KMS-11 (cell line): Measurements from ENCODE around the gene MIA3.
"Not testable (repeated sequence)": the region's sequence is repeated elsewhere in the genome, so short reads cannot be mapped to it uniquely, and the experiment has no call there.

ENCODE experiments used
- H2AFZ ChIP-seq: fragments of 200-600 bp; sonication (generic); 2 replicates; pipeline ENCODE4 v1.6.1; 2016; ENCODE audit warnings: antibody characterized with exemption, mixed run types, low read depth
- H3K27ac ChIP-seq: fragments of 200-600 bp; sonication (generic); 2 replicates; pipeline ENCODE4 v1.6.1; 2016; ENCODE audit warnings: mild to moderate bottlenecking, mixed run types
- H3K27me3 ChIP-seq: fragments of 200-600 bp; sonication (generic); 2 replicates; pipeline ENCODE4 v1.6.1; 2017; ENCODE audit warnings: mild to moderate bottlenecking, low read depth, mixed run types, moderate library complexity; ENCODE audit not compliant: insufficient read depth
- H3K36me3 ChIP-seq: fragments of 200-600 bp; sonication (generic); 2 replicates; pipeline ENCODE4 v1.6.1; 2017; ENCODE audit warnings: mild to moderate bottlenecking, mixed run types; ENCODE audit not compliant: insufficient read depth
- H3K4me1 ChIP-seq: fragments of 200-600 bp; sonication (generic); 2 replicates; pipeline ENCODE4 v1.6.1; 2016; ENCODE audit warnings: mild to moderate bottlenecking, low read depth, mixed run types; ENCODE audit not compliant: poor library complexity, severe bottlenecking
- H3K4me2 ChIP-seq: fragments of 200-600 bp; sonication (generic); 2 replicates; pipeline ENCODE4 v1.7.0; 2016; ENCODE audit warnings: mild to moderate bottlenecking, mixed run types
- H3K4me3 ChIP-seq: fragments of 200-600 bp; sonication (generic); IDR thresholded peaks from 2 replicates; pipeline ENCODE4 v1.6.1; 2017; ENCODE audit warnings: low read depth, low read length, mixed read lengths; ENCODE audit not compliant: insufficient read depth
- H3K79me2 ChIP-seq: fragments of 200-600 bp; sonication (generic); 2 replicates; pipeline ENCODE4 v1.6.1; 2016; ENCODE audit warnings: low read depth, mixed run types; ENCODE audit not compliant: insufficient read depth
- H3K9ac ChIP-seq: fragments of 200-600 bp; sonication (generic); 2 replicates; pipeline ENCODE4 v1.6.1; 2016; ENCODE audit warnings: mild to moderate bottlenecking, mixed run types
- H4K20me1 ChIP-seq: fragments of 200-600 bp; sonication (generic); 2 replicates; pipeline ENCODE4 v1.6.1; 2016; ENCODE audit warnings: mild to moderate bottlenecking, mixed run types; ENCODE audit not compliant: insufficient read depth
- TF ChIP-seq, protein P1 (sequence below): fragments of 200-600 bp; sonication (generic); conservative IDR thresholded peaks from 2 replicates; pipeline ENCODE4 v1.6.1; 2017; ENCODE audit warnings: low read depth, mild to moderate bottlenecking, antibody characterized with exemption, low read length, moderate library complexity, mixed read lengths

Gene MIA3

DNA sequence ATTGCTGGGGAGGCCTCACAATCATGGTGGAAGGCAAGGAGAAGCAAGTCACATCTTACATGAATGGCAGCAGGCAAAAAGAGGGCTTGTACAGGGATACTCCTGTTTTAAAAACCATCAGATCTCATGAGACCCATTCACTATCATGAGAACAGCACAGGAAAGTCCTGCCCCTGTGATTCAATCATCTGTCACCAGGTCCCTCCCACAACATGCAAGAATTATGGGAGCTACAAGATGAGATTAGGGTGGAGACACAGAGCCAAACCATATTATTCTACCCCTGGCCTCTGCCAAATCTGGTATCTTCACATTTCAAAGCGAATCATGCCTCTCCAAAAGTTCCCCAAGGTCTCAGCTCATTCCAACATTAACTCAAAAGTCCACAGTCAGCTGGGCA lies 11.1 kb upstream of the MIA3 start:
- no peak overlapping the region for H2AFZ ChIP-seq

DNA sequence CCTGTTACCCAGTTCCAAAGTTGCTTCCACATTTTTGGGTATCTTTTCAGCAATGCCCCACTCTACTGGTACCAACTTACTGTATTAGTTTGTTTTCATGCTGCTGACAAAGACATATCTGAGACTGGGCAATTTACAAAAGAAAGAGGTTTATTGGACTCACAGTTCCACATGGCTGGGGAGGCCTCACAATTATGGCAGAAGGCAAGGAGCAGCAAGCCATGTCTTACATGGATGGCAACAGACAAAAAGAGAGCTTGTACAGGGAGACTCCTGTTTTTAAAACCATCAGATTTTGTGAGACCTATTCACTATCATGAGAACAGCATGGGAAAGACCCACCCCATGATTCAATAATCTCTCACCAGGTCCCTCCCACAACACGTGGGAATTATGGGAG lies 8.8 kb upstream of the MIA3 start:
- H3K27me3 ChIP-seq, H3K9ac ChIP-seq, H3K36me3 ChIP-seq, H3K79me2 ChIP-seq, H3K4me1 ChIP-seq, H3K4me3 ChIP-seq, H3K4me2 ChIP-seq, H2AFZ ChIP-seq, H3K27ac ChIP-seq, H4K20me1 ChIP-seq: not testable (repeated sequence)

More for the DNA sequence above, 11.1 kb upstream of the MIA3 start:
- no peaks in the 10 kb centered on the region for H3K27me3 ChIP-seq
- no peaks in the 10 kb centered on the region for H3K4me1 ChIP-seq
- no peaks in the 10 kb centered on the region for H3K36me3 ChIP-seq
- no peak overlapping the region for H3K9ac ChIP-seq
- no peaks in the 10 kb centered on the region for H3K79me2 ChIP-seq
- TF ChIP-seq, protein P1, sequence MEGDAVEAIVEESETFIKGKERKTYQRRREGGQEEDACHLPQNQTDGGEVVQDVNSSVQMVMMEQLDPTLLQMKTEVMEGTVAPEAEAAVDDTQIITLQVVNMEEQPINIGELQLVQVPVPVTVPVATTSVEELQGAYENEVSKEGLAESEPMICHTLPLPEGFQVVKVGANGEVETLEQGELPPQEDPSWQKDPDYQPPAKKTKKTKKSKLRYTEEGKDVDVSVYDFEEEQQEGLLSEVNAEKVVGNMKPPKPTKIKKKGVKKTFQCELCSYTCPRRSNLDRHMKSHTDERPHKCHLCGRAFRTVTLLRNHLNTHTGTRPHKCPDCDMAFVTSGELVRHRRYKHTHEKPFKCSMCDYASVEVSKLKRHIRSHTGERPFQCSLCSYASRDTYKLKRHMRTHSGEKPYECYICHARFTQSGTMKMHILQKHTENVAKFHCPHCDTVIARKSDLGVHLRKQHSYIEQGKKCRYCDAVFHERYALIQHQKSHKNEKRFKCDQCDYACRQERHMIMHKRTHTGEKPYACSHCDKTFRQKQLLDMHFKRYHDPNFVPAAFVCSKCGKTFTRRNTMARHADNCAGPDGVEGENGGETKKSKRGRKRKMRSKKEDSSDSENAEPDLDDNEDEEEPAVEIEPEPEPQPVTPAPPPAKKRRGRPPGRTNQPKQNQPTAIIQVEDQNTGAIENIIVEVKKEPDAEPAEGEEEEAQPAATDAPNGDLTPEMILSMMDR = no peak
- H4K20me1 ChIP-seq = no peaks in the 10 kb centered on the region
- H3K4me3 ChIP-seq = no peak overlapping the region
- no peak overlapping the region for H3K4me2 ChIP-seq
- no peak overlapping the region for H3K27ac ChIP-seq

DNA sequence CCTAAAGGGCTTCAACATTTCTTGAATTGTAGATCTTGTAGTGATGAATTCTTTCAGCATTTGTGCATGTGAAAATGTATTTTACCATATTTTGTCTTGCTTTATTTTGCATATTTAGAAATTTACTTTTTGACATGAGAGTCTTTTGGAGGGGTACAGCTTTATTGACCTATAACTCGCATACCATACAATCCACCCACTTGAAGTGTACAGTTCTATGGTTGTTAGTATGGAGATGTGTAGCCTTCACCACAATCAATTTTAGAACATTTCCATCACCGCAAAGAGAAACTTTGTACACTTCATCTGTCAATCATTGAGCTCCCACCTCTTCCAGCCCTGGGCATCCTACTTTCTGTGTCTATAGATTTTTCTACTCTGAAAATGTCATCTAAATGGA lies 7.2 kb upstream of the MIA3 start:
- Histone ChIP-seq H3K4me2 (no peak overlapping the region), H3K79me2 (no peaks in the 10 kb centered on the region), H3K4me3 (no peak overlapping the region), H4K20me1 (no peaks in the 10 kb centered on the region), H3K36me3 (no peaks in the 10 kb centered on the region), H3K27me3 (no peaks in the 10 kb centered on the region), H2AFZ (no peak overlapping the region), H3K27ac (no peak overlapping the region), H3K9ac (no peak overlapping the region), H3K4me1 (no peaks in the 10 kb centered on the region)
- TF ChIP-seq, protein P1 = no peak

GRCh38 chr1:222613627-222614026 lies 4.3 kb upstream of the MIA3 start:
- peaks cover 6% of the 10 kb centered on the region for H3K4me1 ChIP-seq
- no peak overlapping the region for H3K9ac ChIP-seq
- H2AFZ ChIP-seq = no peak overlapping the region
- no peaks in the 10 kb centered on the region for H4K20me1 ChIP-seq
- H3K4me3 ChIP-seq = no peak overlapping the region
- no peak overlapping the region for H3K27ac ChIP-seq
- H3K36me3 ChIP-seq = no peaks in the 10 kb centered on the region
- H3K79me2 ChIP-seq = no peaks in the 10 kb centered on the region
- TF ChIP-seq, protein P1 = no peak
- H3K27me3 ChIP-seq = no peaks in the 10 kb centered on the region
- no peak overlapping the region for H3K4me2 ChIP-seq

- H4K20me1 ChIP-seq = no peaks in the 10 kb centered on the region
- peaks cover 9% of the 10 kb centered on the region; the same call in 1 of the 2 replicates for H3K79me2 ChIP-seq
- H3K4me3 ChIP-seq = no peak overlapping the region
- peak overlapping the region; percentile 80 for H2AFZ ChIP-seq
- no peak overlapping the region; the same call in 1 of the 2 replicates for H3K4me2 ChIP-seq
- no peak overlapping the region for H3K9ac ChIP-seq
- peaks cover 32% of the 10 kb centered on the region for H3K4me1 ChIP-seq
- no peaks in the 10 kb centered on the region for H3K36me3 ChIP-seq
- no peaks in the 10 kb centered on the region for H3K27me3 ChIP-seq
- TF ChIP-seq, protein P1 = no peak
- H3K27ac ChIP-seq = no peak overlapping the region
Observed at GRCh38 chr1:222616525-222616924, 1.4 kb upstream of the MIA3 start.
